Lower leg skin (tissue), 4 donors: ENCODE data around the gene LDHAL6B. TPM values are rescaled to one million over a fixed set of nuclear protein-coding genes. Genes with fewer than 3 reads are reported as not detected.

ENCODE experiments used
- DNase-seq, 2 donors: peaks; one replicate each; pipeline ENCODE4 v3.0.0-alpha.2; 2019; ENCODE audit warnings: low spot score in 2 of 2
- H3K4me3 ChIP-seq: fragments of 200-600 bp; sonication (generic); 2 replicates; pipeline ENCODE4 v1.5.1; 2017; ENCODE audit warnings: mild to moderate bottlenecking, low read depth; ENCODE audit not compliant: poor library complexity, severe bottlenecking
- POLR2A ChIP-seq, 2 donors: fragments of 450-650 bp; IDR thresholded peaks; one replicate each; pipeline ENCODE4 v1.6.1; 2016 to 2017; ENCODE audit warnings: antibody characterized with exemption in 2 of 2, mild to moderate bottlenecking in 1 of 2, moderate library complexity in 1 of 2
- WGBS, 2 donors: methylation state at CpG; one replicate each; pipeline ENCODE4 v1.1.5; 2018; 5-methylcytosine and 5-hydroxymethylcytosine counted together
- intact Hi-C: fragments of 100-400 bp; cut with DNase I; formaldehyde crosslinking; loops from one replicate; pipeline ENCODE4 v1.15.0; 2023; ENCODE audit warnings: low total_unique reads
- total RNA-seq, 4 donors: library from RNA; depleted of rRNA; stranded (reverse); fragments of >200 nt; gene quantifications; one replicate each; pipeline ENCODE4 v1.1.0, GENCODE V29; 2016
- TF ChIP-seq, protein P1 (sequence below), 3 donors: fragments of 450-650 bp; IDR thresholded peaks; one replicate each; pipeline ENCODE4 v1.5.1; 2016; ENCODE audit warnings: antibody characterized with exemption in 3 of 3, mild to moderate bottlenecking in 3 of 3, moderate library complexity in 2 of 3

The LDHAL6B gene
- total RNA-seq, 4 donors from 2014 or later = not detected

DNA sequence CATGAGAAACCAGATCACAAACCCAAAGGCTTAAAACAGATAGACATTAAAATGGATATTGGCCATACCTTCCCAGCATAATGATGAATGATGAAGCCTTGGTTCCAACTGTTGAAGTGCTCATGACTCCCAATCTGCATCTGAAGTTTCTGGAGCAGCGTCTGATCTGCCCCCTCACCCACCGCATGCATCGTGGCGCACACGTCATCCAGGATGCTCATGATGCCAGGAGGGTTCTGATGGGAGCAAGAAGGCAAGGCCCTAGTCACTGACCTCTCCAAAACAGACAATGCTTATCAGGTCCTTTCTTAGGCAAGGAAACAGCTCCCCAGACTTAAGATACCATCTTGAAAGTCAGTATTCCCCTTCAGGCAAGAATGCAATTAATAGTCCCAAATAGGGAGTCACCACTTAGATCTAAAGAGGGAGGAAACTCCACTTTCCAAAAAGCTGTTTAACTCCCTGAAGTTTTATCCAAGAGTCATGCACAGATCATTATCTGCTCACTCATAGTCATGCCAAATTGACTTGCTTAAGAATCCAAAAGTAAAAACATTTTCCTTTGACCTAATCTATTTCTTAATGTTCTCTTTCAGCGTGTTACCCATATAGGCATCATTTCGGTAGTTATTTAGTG, 2.1 kb downstream of the LDHAL6B start:
- no peak overlapping the region for H3K4me3 ChIP-seq
- intact Hi-C loops = no loop called here
- no peak for TF ChIP-seq POLR2A (IDR thresholded peaks at IDR 0.05)
- TF ChIP-seq, protein P1, sequence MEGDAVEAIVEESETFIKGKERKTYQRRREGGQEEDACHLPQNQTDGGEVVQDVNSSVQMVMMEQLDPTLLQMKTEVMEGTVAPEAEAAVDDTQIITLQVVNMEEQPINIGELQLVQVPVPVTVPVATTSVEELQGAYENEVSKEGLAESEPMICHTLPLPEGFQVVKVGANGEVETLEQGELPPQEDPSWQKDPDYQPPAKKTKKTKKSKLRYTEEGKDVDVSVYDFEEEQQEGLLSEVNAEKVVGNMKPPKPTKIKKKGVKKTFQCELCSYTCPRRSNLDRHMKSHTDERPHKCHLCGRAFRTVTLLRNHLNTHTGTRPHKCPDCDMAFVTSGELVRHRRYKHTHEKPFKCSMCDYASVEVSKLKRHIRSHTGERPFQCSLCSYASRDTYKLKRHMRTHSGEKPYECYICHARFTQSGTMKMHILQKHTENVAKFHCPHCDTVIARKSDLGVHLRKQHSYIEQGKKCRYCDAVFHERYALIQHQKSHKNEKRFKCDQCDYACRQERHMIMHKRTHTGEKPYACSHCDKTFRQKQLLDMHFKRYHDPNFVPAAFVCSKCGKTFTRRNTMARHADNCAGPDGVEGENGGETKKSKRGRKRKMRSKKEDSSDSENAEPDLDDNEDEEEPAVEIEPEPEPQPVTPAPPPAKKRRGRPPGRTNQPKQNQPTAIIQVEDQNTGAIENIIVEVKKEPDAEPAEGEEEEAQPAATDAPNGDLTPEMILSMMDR (IDR thresholded peaks at IDR 0.05) = no peak
- no peak for DNase-seq
- 70 to 77% methylated on average over 7 of the region's 7 CpGs for WGBS, 2 donors

DNA sequence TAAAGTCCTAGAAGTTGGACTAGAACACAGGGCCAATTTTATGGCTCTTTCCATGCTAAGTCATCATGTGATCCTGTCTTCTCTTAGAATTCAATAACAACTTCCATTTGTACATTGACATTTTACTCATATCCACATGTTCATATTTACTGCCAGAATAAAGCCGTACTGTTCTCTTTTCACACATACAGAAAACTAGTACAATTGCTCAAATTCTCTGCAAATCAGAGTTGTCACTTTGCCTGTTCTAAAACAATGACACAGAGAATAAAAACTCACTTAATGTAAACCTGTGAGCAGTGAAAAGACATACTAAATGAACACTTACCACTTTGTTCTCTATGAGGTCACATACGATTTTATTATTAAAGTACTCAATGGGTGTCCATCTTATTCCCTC, 3.5 kb downstream of the LDHAL6B start:
- intact Hi-C loops = no loop called here
- WGBS, 2 donors = 91 to 95% methylated on average over 2 of the region's 2 CpGs
- TF ChIP-seq, protein P1 (IDR thresholded peaks at IDR 0.05) = no peak
- TF ChIP-seq POLR2A (IDR thresholded peaks at IDR 0.05) = no peak

DNA sequence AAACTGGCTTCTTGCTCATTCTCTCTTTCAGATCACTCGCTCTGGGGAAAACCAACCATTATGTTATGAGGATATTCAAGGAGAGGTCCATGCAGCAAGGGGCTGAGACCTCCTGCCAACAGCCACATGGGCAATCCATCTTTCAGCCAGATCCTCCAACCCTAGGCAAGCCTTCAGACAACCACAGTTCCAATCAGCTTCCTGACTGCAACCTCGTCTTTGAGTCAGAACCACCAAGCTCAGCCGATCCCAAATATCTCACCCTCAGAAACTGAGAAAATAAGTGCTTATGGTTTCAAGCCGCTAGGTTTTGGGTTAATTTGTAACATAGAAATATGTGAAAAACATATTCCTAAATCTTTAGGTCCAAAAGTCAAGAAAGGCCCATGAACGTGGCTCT, 10.3 kb downstream of the LDHAL6B start:
- no peak for TF ChIP-seq POLR2A (IDR thresholded peaks at IDR 0.05)
- TF ChIP-seq, protein P1 (IDR thresholded peaks at IDR 0.05) = no peak
- H3K4me3 ChIP-seq = no peak overlapping the region
- WGBS, 2 donors = 92% methylated on average over 5 of the region's 5 CpGs
- no peak for DNase-seq
- intact Hi-C loops = no loop called here

More for the DNA sequence above, 3.5 kb downstream of the LDHAL6B start:
- no peak for DNase-seq
- H3K4me3 ChIP-seq = no peak overlapping the region

DNA sequence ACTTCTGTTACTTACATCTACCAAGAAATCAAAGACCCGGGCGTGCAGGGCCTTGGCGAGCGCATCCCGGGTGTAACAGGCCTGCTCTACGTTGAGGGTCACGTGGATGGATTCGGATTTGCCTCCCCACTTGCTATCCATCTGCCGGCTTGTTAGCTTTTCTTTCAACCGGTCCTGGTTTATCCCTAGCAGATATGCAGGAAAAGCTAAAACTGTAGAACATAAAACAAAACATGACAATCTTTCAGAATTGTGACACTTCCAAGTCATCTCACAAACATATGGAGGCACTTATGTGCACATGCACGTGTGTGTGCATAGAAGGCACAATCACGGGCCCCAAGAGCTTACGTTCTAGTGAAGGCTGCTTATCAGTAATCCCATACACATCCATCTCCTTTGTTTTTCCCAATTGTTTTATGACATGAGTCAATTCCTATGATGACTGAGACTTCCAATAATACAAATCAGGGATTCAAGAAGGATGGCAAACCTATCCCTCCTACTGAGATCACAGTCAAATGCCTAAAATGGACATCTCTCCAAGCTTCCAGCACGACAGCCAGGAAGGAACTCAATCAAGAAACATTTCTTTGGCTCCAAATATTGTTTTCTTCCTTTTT, 11.3 kb downstream of the LDHAL6B start:
- DNase-seq = no peak
- WGBS, 2 donors = 87 to 92% methylated on average over 14 of the region's 14 CpGs
- intact Hi-C loops = no loop called here

DNA sequence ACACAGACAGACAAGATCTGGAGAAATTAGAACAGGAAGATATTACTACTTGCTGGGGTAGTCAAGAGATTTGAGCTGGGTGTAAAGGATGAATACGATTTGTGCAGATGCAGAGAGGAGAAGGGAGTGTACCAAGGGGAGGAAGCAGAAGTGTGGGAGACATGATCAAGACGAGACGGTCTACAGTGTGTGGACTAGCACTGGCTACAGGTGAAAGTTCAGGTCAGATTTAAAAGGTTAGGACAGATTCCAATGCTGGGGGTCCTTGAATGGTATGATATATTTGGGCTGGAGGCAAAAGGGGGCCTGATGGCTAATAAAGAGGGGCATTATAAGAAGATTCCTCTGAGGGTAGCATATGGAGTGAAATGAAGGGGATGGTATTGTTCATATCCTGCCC, 12.1 kb downstream of the LDHAL6B start:
- DNase-seq = no peak
- no peak for TF ChIP-seq POLR2A (IDR thresholded peaks at IDR 0.05)
- TF ChIP-seq, protein P1 (IDR thresholded peaks at IDR 0.05) = no peak
- H3K4me3 ChIP-seq = no peak overlapping the region
- WGBS, 2 donors = 68 to 84% methylated on average over 3 of the region's 3 CpGs
- intact Hi-C loops = no loop called here

More for the DNA sequence above, 11.3 kb downstream of the LDHAL6B start:
- no peak overlapping the region for H3K4me3 ChIP-seq
- no peak for TF ChIP-seq POLR2A (IDR thresholded peaks at IDR 0.05)
- TF ChIP-seq, protein P1 (IDR thresholded peaks at IDR 0.05) = no peak
